ENCODE measurements around the gene RAB7A.

The RAB7A gene

DNA sequence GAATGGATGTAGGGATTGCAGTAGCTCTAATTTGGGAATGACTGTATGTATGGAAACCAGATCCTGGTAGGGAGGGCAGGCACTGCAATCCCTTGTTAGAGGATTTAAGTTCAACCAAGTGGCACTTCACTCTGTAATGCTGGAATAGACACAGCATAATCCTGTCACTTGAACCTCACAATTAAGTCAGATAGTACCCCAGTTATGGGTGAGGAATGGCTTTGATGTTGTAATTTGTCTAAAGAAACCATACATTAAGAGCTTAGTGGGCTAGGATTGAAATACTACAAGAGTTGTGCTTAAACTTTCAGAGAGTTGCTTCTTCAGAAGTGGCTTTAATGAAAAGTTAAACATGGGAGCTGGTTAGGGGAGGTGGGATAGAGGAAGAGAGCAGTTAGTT, 9.3 kb downstream of the RAB7A start:
- no peak for TF ChIP-seq EGR1 (IDR thresholded peaks at IDR 0.05)
- TF ChIP-seq TEAD4 (IDR thresholded peaks at IDR 0.05) = no peak

DNA sequence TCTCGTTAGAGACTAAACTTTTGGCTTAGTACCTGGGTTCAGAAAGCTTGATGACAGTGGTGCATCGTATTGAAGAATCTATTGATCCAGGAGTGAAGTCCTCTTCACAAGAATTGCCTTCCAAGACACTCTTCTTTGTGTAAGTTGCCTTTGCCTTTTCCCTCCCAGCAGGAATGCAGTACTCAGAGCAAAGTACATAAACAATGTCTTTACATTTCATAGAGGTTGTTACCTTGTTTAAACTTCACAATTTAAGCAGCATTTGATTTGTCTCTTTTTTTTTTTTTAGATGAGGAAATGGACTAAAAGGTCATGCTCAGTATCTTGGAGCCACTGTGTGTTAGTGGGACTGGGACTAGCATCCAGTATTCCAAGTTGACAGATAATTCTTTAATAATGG, 9.9 kb downstream of the RAB7A start:
- TF ChIP-seq FOXM1 (IDR thresholded peaks at IDR 0.05; ENCODE audit: borderline replicate concordance, low read depth) (no peak), YY1 (IDR thresholded peaks at IDR 0.05; ENCODE audit: low read depth) (no peak), ZBTB7A (IDR thresholded peaks at IDR 0.05; ENCODE audit: low read depth) (no peak), CEBPB (IDR thresholded peaks at IDR 0.05) (no peak), TAF1 (IDR thresholded peaks at IDR 0.05; ENCODE audit: low read depth) (no peak), TEAD4 (IDR thresholded peaks at IDR 0.05) (no peak), RAD21 (IDR thresholded peaks at IDR 0.05; ENCODE audit: low read depth) (no peak), NFIC (IDR thresholded peaks at IDR 0.05) (no peak), CREB1 (IDR thresholded peaks at IDR 0.05; ENCODE audit: low read depth) (no peak)
- TF ChIP-seq, protein P1, sequence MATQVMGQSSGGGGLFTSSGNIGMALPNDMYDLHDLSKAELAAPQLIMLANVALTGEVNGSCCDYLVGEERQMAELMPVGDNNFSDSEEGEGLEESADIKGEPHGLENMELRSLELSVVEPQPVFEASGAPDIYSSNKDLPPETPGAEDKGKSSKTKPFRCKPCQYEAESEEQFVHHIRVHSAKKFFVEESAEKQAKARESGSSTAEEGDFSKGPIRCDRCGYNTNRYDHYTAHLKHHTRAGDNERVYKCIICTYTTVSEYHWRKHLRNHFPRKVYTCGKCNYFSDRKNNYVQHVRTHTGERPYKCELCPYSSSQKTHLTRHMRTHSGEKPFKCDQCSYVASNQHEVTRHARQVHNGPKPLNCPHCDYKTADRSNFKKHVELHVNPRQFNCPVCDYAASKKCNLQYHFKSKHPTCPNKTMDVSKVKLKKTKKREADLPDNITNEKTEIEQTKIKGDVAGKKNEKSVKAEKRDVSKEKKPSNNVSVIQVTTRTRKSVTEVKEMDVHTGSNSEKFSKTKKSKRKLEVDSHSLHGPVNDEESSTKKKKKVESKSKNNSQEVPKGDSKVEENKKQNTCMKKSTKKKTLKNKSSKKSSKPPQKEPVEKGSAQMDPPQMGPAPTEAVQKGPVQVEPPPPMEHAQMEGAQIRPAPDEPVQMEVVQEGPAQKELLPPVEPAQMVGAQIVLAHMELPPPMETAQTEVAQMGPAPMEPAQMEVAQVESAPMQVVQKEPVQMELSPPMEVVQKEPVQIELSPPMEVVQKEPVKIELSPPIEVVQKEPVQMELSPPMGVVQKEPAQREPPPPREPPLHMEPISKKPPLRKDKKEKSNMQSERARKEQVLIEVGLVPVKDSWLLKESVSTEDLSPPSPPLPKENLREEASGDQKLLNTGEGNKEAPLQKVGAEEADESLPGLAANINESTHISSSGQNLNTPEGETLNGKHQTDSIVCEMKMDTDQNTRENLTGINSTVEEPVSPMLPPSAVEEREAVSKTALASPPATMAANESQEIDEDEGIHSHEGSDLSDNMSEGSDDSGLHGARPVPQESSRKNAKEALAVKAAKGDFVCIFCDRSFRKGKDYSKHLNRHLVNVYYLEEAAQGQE (IDR thresholded peaks at IDR 0.05; ENCODE audit: low read depth) = no peak
- TF ChIP-seq, protein P2, sequence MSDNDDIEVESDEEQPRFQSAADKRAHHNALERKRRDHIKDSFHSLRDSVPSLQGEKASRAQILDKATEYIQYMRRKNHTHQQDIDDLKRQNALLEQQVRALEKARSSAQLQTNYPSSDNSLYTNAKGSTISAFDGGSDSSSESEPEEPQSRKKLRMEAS (IDR thresholded peaks at IDR 0.05) = no peak

DNA sequence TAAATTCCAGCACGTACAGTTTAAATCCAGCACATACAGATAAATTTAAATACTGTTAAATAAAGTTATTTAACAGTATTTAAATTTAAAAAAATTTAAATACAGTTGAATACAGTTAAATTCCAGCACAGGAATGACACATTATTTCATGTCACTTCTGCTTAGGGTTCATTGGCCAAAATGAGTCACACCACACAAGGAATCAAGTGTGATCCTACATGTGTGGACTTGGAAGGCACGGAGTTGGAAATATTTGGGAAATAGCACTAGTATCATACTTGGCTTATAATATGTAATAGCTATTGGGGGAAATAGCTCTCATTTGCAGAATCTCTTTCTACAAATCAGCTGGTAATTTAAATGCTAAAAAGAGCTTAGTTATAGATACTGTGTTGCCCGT, 10.6 kb downstream of the RAB7A start:
- TF ChIP-seq TEAD4 (IDR thresholded peaks at IDR 0.05) (no peak), YY1 (IDR thresholded peaks at IDR 0.05; ENCODE audit: low read depth) (no peak), CEBPB (IDR thresholded peaks at IDR 0.05) (no peak), FOXM1 (IDR thresholded peaks at IDR 0.05; ENCODE audit: borderline replicate concordance, low read depth) (no peak), TCF12 (IDR thresholded peaks at IDR 0.05; ENCODE audit: low read depth) (no peak), EGR1 (IDR thresholded peaks at IDR 0.05) (no peak), EP300 (IDR thresholded peaks at IDR 0.05; ENCODE audit: borderline replicate concordance) (no peak), ZBTB7A (IDR thresholded peaks at IDR 0.05; ENCODE audit: low read depth) (no peak), CREB1 (IDR thresholded peaks at IDR 0.05; ENCODE audit: low read depth) (no peak), TAF1 (IDR thresholded peaks at IDR 0.05; ENCODE audit: low read depth) (no peak), NFIC (IDR thresholded peaks at IDR 0.05) (no peak), RAD21 (IDR thresholded peaks at IDR 0.05; ENCODE audit: low read depth) (no peak)
- TF ChIP-seq, protein P1 (IDR thresholded peaks at IDR 0.05; ENCODE audit: low read depth) = no peak
- TF ChIP-seq, protein P2 (IDR thresholded peaks at IDR 0.05) = no peak
- TF ChIP-seq, protein P3, sequence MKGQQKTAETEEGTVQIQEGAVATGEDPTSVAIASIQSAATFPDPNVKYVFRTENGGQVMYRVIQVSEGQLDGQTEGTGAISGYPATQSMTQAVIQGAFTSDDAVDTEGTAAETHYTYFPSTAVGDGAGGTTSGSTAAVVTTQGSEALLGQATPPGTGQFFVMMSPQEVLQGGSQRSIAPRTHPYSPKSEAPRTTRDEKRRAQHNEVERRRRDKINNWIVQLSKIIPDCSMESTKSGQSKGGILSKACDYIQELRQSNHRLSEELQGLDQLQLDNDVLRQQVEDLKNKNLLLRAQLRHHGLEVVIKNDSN (IDR thresholded peaks at IDR 0.05) = no peak

DNA sequence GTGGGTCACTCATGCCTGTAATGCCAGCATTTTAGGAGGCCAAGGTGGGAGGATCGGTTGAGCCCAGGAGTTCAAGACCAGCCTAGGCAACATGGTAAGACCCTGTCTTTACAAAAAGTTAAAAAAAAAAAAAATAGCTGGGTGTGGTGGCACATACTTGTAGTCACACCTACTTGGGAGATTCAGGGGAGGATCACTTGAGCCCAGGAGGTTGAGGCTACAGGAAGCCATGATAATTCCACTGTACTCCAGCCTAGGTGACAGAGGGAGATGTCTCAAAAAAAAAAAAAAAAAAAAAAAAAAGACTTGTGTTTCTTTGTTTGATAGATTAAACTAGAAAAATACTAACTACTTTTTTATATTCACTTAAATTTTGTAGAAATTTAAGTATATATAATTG, 14.6 kb downstream of the RAB7A start:
- TF ChIP-seq YY1 (IDR thresholded peaks at IDR 0.05; ENCODE audit: low read depth) = no peak
- TF ChIP-seq ZBTB7A (IDR thresholded peaks at IDR 0.05; ENCODE audit: low read depth) = no peak
- TF ChIP-seq, protein P3 (IDR thresholded peaks at IDR 0.05) = no peak
- no peak for TF ChIP-seq TAF1 (IDR thresholded peaks at IDR 0.05; ENCODE audit: low read depth)
- TF ChIP-seq, protein P1 (IDR thresholded peaks at IDR 0.05; ENCODE audit: low read depth) = no peak
- no peak for TF ChIP-seq EGR1 (IDR thresholded peaks at IDR 0.05)
- TF ChIP-seq, protein P2 (IDR thresholded peaks at IDR 0.05) = no peak
- no peak for TF ChIP-seq FOXM1 (IDR thresholded peaks at IDR 0.05; ENCODE audit: borderline replicate concordance, low read depth)
- no peak for TF ChIP-seq EP300 (IDR thresholded peaks at IDR 0.05; ENCODE audit: borderline replicate concordance)
- no peak for TF ChIP-seq TCF12 (IDR thresholded peaks at IDR 0.05; ENCODE audit: low read depth)
- no peak for TF ChIP-seq CEBPB (IDR thresholded peaks at IDR 0.05)
- no peak for TF ChIP-seq TEAD4 (IDR thresholded peaks at IDR 0.05)
